ENCODE data around the gene ERBB4. TPM values are rescaled to one million over a fixed set of nuclear protein-coding genes. Genes with fewer than 3 reads are reported as not detected.

ERBB4 gene
- total and polyA plus RNA-seq, 9 donors, result 0.08 to 22.3 (median 1.2) TPM

GRCh38 chr2:212384027-212384426 lies 154.6 kb downstream of the ERBB4 start:
- intact Hi-C loops (cut with DNase I), result no loop called here
- no peak for TF ChIP-seq EP300 (IDR thresholded peaks at IDR 0.05)
- DNase-seq, result no peak
- no peaks in the 10 kb centered on the region for H3K4me1 ChIP-seq (ENCODE audit: insufficient read depth)
- H3K27me3 ChIP-seq, result no peaks in the 10 kb centered on the region
- no peaks in the 10 kb centered on the region for H3K9me3 ChIP-seq
- H3K4me3 ChIP-seq, result no peak overlapping the region
- no peaks in the 10 kb centered on the region for H3K36me3 ChIP-seq
- no peak overlapping the region for H3K27ac ChIP-seq
- 78 to 80% (median 79%) methylated on average over 2 of the region's 2 CpGs for WGBS, 3 donors

GRCh38 chr2:212381428-212382102 lies 157.0 kb downstream of the ERBB4 start:
- Histone ChIP-seq H3K27ac (no peak overlapping the region), H3K4me3 (no peak overlapping the region), H3K27me3 (no peaks in the 10 kb centered on the region), H3K9me3 (no peaks in the 10 kb centered on the region), H3K4me1 (ENCODE audit: insufficient read depth) (no peaks in the 10 kb centered on the region), H3K36me3 (no peaks in the 10 kb centered on the region)
- no peak for DNase-seq
- intact Hi-C loops (cut with DNase I), result no loop called here
- 84 to 92% (median 86%) methylated on average over 1 of the region's 1 CpG for WGBS, 3 donors
- TF ChIP-seq POLR2A (IDR thresholded peaks at IDR 0.05) (no peak), EP300 (IDR thresholded peaks at IDR 0.05) (no peak), CTCF (IDR thresholded peaks at IDR 0.05) (no peak)

GRCh38 chr2:212379103-212379502 lies 159.5 kb downstream of the ERBB4 start:
- intact Hi-C loops (cut with DNase I), result no loop called here
- 21 to 52% (median 26%) methylated on average over 3 of the region's 3 CpGs for WGBS, 3 donors
- no peaks in the 10 kb centered on the region for H3K4me1 ChIP-seq (ENCODE audit: insufficient read depth)
- H3K27ac ChIP-seq, result no peak overlapping the region
- no peaks in the 10 kb centered on the region for H3K36me3 ChIP-seq
- no peak overlapping the region for H3K4me3 ChIP-seq
- no peaks in the 10 kb centered on the region for H3K9me3 ChIP-seq
- no peaks in the 10 kb centered on the region for H3K27me3 ChIP-seq
- no peak for DNase-seq
- no peak for TF ChIP-seq POLR2A (IDR thresholded peaks at IDR 0.05)
- TF ChIP-seq EP300 (IDR thresholded peaks at IDR 0.05), result no peak
- no peak for TF ChIP-seq CTCF (IDR thresholded peaks at IDR 0.05)

GRCh38 chr2:212367431-212367830 lies 171.2 kb downstream of the ERBB4 start:
- no peak for DNase-seq
- TF ChIP-seq POLR2A (IDR thresholded peaks at IDR 0.05) (no peak), EP300 (IDR thresholded peaks at IDR 0.05) (no peak), CTCF (IDR thresholded peaks at IDR 0.05) (no peak)
- Histone ChIP-seq H3K27ac (no peak overlapping the region), H3K36me3 (no peaks in the 10 kb centered on the region), H3K9me3 (no peaks in the 10 kb centered on the region), H3K27me3 (no peaks in the 10 kb centered on the region), H3K4me1 (ENCODE audit: insufficient read depth) (no peaks in the 10 kb centered on the region), H3K4me3 (no peak overlapping the region)
- intact Hi-C loops (cut with DNase I), result no loop called here
- WGBS, 3 donors, result 71 to 87% (median 75%) methylated on average over 1 of the region's 1 CpG

GRCh38 chr2:212364112-212364985 lies 174.3 kb downstream of the ERBB4 start:
- H3K27ac ChIP-seq, result no peak overlapping the region

More at GRCh38 chr2:212364112-212364985, 174.3 kb downstream of the ERBB4 start:
- no peak for DNase-seq
- H3K4me1 ChIP-seq (ENCODE audit: insufficient read depth), result no peaks in the 10 kb centered on the region
- no peaks in the 10 kb centered on the region for H3K9me3 ChIP-seq
- WGBS, 3 donors, result 15 to 28% (median 17%) methylated on average over 3 of the region's 3 CpGs
- no peak overlapping the region for H3K4me3 ChIP-seq
- intact Hi-C loops (cut with DNase I), result no loop called here
- no peaks in the 10 kb centered on the region for H3K27me3 ChIP-seq
- no peaks in the 10 kb centered on the region for H3K36me3 ChIP-seq
- TF ChIP-seq CTCF (IDR thresholded peaks at IDR 0.05), result no peak
- TF ChIP-seq EP300 (IDR thresholded peaks at IDR 0.05), result no peak
- TF ChIP-seq POLR2A (IDR thresholded peaks at IDR 0.05), result no peak

Data from ovary (tissue), 9 donors.